Transverse colon (tissue), 4 donors: Measurements from ENCODE around the gene RNASEH1.

Source experiments
- CTCF ChIP-seq, 5 experiments: fragments of 200-600 bp in 3 of 5; fragments of 450-650 bp in 2 of 5; sonication (generic) in 3 of 5; IDR thresholded peaks; 1 replicate in 2 of 5; 2 replicates in 3 of 5; pipeline ENCODE4 v1.5.1; 2016 to 2017; ENCODE audit warnings: antibody characterized with exemption in 5 of 5, inconsistent platforms in 3 of 5, mild to moderate bottlenecking in 2 of 5, moderate library complexity in 1 of 5
- POLR2A ChIP-seq: fragments of 450-650 bp; IDR thresholded peaks from one replicate; pipeline ENCODE4 v1.6.1; 2016; ENCODE audit warnings: antibody characterized with exemption, mild to moderate bottlenecking, moderate library complexity
- POLR2AphosphoS5 ChIP-seq, 3 donors: sonication (generic); formaldehyde crosslinking; IDR thresholded peaks; one replicate each; pipeline ENCODE4 v1.6.1; 2016; ENCODE audit warnings: antibody characterized with exemption in 3 of 3

GRCh38 chr2:3597567-3597966 is 39.4 kb upstream of the RNASEH1 start:
- TF ChIP-seq CTCF (IDR thresholded peaks at IDR 0.05) (no peak), POLR2A (no peak), POLR2AphosphoS5 (IDR thresholded peaks at IDR 0.05) (no peak)
